ENCODE results near the gene OASL. TPM values are rescaled to one million over a fixed set of nuclear protein-coding genes. Genes with fewer than 3 reads are reported as not detected.

Gene OASL
- total and polyA plus RNA-seq, 2 of the 4 experiments (the other 2 are of a cell fraction): under 0.01 to 0.05 TPM

DNA sequence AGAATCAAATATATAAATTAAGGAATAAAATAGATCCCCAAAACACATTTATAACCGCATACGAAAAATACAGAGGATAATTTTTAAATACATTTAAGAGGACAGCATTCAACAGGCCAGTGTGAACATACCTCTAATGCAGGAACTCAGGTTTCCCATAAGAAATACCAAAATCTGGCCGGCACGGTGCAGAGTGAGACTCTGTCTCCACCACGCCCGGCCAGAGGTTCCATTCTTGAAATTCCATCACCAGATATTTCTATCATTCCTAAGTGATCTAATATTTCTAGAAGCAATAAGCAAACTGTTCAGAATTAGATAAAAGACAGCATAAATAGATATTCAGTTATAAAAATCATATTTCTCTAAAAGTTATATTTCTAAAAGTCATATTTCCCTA is 30.2 kb upstream of the OASL start:
- dilution Hi-C loops (cut with HindIII; ENCODE audit: low sequenced_read_pairs, unreplicated experiment) (no loop called here), intact Hi-C loops (cut with micrococcal nuclease) (no loop called here), in situ Hi-C loops (cut with MboI; ENCODE audit: low sequenced_read_pairs) (no loop called here)
- H3K36me3 ChIP-seq (ENCODE audit: control insufficient read depth, insufficient read depth, low read length): no peaks in the 10 kb centered on the region
- no peak overlapping the region for H3K9ac ChIP-seq (ENCODE audit: low read depth, low read length)
- H3K14ac ChIP-seq (replicated peaks; ENCODE audit: low read depth, low read length): no peak overlapping the region
- TF ChIP-seq, protein P1, sequence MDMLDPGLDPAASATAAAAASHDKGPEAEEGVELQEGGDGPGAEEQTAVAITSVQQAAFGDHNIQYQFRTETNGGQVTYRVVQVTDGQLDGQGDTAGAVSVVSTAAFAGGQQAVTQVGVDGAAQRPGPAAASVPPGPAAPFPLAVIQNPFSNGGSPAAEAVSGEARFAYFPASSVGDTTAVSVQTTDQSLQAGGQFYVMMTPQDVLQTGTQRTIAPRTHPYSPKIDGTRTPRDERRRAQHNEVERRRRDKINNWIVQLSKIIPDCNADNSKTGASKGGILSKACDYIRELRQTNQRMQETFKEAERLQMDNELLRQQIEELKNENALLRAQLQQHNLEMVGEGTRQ (IDR thresholded peaks at IDR 0.05; ENCODE audit: low read depth, low read length): no peak
- TF ChIP-seq SMC3 (IDR thresholded peaks at IDR 0.05; ENCODE audit: low read depth, low read length) (no peak), NFE2L2 (IDR thresholded peaks at IDR 0.05; ENCODE audit: low read depth, low read length) (no peak), MXI1 (IDR thresholded peaks at IDR 0.05; ENCODE audit: borderline replicate concordance, low read depth, low read length) (no peak), RAD21 (IDR thresholded peaks at IDR 0.05; ENCODE audit: low read length) (no peak), FOS (IDR thresholded peaks at IDR 0.05; ENCODE audit: low read depth, low read length) (no peak), POLR2A (IDR thresholded peaks at IDR 0.05; ENCODE audit: low read depth, low read length) (no peak), MAZ (IDR thresholded peaks at IDR 0.05; ENCODE audit: borderline replicate concordance, low read depth, low read length) (no peak)
- no CpG with 5 or more reads among the region's 6 CpGs for WGBS, 2 experiments (ENCODE audit: extremely low coverage in 2 of 2, insufficient read length in 1 of 2)
- no peak overlapping the region for H2AK9ac ChIP-seq (replicated peaks; ENCODE audit: low read depth, low read length, poor library complexity)
- no peak overlapping the region for H3K23ac ChIP-seq (ENCODE audit: low read depth, low read length)
- no peaks in the 10 kb centered on the region for H4K20me1 ChIP-seq (ENCODE audit: insufficient read depth, low read length)
- no peak overlapping the region for H3K4me3 ChIP-seq (ENCODE audit: insufficient read depth, low read depth, low read length)
- no peak overlapping the region for H2BK20ac ChIP-seq (ENCODE audit: low read depth, low read length)
- H3K27me3 ChIP-seq (ENCODE audit: control insufficient read depth, insufficient read depth, low read length): peaks cover 9% of the 10 kb centered on the region
- H3K9me1 ChIP-seq (ENCODE audit: insufficient read depth, low read length): no peaks in the 10 kb centered on the region
- ATAC-seq (ENCODE audit: low read depth) (no peak), DNase-seq (no peak)
- no peaks in the 10 kb centered on the region for H3K4me1 ChIP-seq (ENCODE audit: control insufficient read depth, insufficient read depth, low read length)
- no peak overlapping the region for H4K5ac ChIP-seq (ENCODE audit: low read depth, low read length)
- no peak overlapping the region for H2BK15ac ChIP-seq (ENCODE audit: low read depth, low read length)
- BruUV-seq (replicated peaks): no TSS peak
- ChIA-PET CTCF (interaction anchor here (1.0 kb wide), 1 partner anchor 10 kb away, joined by 3 read pairs; no protein-coding TSS in a partner anchor), POLR2A (ENCODE audit: unreplicated experiment) (no interaction called here)
- H3K56ac ChIP-seq (ENCODE audit: extremely low read depth, insufficient read depth, low read length): no peak overlapping the region
- peaks cover 7% of the 10 kb centered on the region; the same call in 1 of the 2 replicates for H3K9me3 ChIP-seq (ENCODE audit: control insufficient read depth, insufficient read depth, low read length)
- H4K8ac ChIP-seq (ENCODE audit: low read depth in 2 of 2, low read length in 2 of 2): no peak overlapping the region
- no peak overlapping the region for H2AK5ac ChIP-seq (ENCODE audit: low read depth, low read length)
- H2BK5ac ChIP-seq (ENCODE audit: low read depth, low read length, poor library complexity, severe bottlenecking): no peak overlapping the region
- no peak overlapping the region for H2BK120ac ChIP-seq (ENCODE audit: low read depth, low read length)
- H3K79me1 ChIP-seq (ENCODE audit: low read depth in 1 of 2, low read length in 2 of 2): no peaks in the 10 kb centered on the region
- no peak overlapping the region for H2AFZ ChIP-seq (replicated peaks; ENCODE audit: low read length, poor library complexity)
- H4K91ac ChIP-seq (ENCODE audit: insufficient read depth, low read depth, low read length): no peak overlapping the region
- H3K4me2 ChIP-seq (ENCODE audit: low read depth, low read length): no peak overlapping the region
- no peak overlapping the region for H3K4ac ChIP-seq (ENCODE audit: low read depth, low read length)
- no peak overlapping the region for H3K27ac ChIP-seq (ENCODE audit: insufficient read depth, low read length)
- H3K18ac ChIP-seq (ENCODE audit: low read depth, low read length): no peak overlapping the region

Measured in IMR-90 (cell line).